ENCODE measurements around the gene WDR4.

DNA sequence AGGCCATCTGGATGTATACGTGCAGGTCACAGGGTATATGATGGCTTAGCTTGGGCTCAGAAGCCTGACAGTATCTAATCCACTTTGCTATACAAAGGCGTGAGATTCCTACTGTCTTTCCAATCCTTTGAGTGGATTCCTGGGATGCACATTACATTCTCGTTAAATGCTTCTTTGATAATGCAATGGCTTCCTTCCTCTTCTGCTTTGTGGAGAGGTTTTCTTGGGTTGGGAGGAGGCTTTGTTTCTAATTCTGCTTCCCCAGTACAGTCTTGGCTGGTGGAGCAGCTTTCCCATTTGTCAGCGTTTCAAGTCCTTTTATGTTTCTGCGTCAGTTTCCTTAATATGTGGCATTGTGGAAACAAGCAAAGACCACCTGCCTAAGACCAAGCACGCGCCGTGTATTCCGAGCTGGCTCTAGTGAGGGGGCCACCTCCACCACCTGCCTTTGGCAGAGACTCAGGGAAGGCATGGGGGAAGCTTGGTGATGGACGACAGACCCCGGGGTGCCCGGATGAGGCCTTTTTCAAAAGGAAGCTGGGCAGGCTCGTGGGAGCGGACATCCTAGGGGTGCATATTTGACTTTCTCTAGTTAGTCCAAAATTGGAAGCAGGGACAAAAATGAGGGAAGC is 72.7 kb downstream of the WDR4 start:
- TF ChIP-seq RARB (CRISPR knock-in tag; IDR thresholded peaks at IDR 0.05) (no peak), PPARA (CRISPR knock-in tag; IDR thresholded peaks at IDR 0.05; ENCODE audit: borderline replicate concordance) (no peak), ZNF8 (CRISPR knock-in tag; IDR thresholded peaks at IDR 0.05) (no peak), ZNF70 (CRISPR knock-in tag; IDR thresholded peaks at IDR 0.05) (no peak), ZFP30 (CRISPR knock-in tag; IDR thresholded peaks at IDR 0.05) (no peak), OSR1 (CRISPR knock-in tag; IDR thresholded peaks at IDR 0.05) (no peak)
- TF ChIP-seq, protein P1, sequence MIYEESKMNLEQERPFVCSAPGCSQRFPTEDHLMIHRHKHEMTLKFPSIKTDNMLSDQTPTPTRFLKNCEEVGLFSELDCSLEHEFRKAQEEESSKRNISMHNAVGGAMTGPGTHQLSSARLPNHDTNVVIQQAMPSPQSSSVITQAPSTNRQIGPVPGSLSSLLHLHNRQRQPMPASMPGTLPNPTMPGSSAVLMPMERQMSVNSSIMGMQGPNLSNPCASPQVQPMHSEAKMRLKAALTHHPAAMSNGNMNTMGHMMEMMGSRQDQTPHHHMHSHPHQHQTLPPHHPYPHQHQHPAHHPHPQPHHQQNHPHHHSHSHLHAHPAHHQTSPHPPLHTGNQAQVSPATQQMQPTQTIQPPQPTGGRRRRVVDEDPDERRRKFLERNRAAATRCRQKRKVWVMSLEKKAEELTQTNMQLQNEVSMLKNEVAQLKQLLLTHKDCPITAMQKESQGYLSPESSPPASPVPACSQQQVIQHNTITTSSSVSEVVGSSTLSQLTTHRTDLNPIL (CRISPR knock-in tag; IDR thresholded peaks at IDR 0.05; ENCODE audit: low read depth) = no peak
- TF ChIP-seq, protein P2, sequence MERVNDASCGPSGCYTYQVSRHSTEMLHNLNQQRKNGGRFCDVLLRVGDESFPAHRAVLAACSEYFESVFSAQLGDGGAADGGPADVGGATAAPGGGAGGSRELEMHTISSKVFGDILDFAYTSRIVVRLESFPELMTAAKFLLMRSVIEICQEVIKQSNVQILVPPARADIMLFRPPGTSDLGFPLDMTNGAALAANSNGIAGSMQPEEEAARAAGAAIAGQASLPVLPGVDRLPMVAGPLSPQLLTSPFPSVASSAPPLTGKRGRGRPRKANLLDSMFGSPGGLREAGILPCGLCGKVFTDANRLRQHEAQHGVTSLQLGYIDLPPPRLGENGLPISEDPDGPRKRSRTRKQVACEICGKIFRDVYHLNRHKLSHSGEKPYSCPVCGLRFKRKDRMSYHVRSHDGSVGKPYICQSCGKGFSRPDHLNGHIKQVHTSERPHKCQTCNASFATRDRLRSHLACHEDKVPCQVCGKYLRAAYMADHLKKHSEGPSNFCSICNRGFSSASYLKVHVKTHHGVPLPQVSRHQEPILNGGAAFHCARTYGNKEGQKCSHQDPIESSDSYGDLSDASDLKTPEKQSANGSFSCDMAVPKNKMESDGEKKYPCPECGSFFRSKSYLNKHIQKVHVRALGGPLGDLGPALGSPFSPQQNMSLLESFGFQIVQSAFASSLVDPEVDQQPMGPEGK (CRISPR knock-in tag; IDR thresholded peaks at IDR 0.05; ENCODE audit: borderline replicate concordance) = no peak

All from SK-N-SH treated with all-trans-retinoic acid at 6 μM for 48 hours (cell line).